Measurements from ENCODE around the gene ENHO.

The ENHO gene

GRCh38 chr9:34522971-34523797 is at the start of gene ENHO:
Gene ENHO, minus strand, starts transcription at chr9:34522990. Its CDS starts 1,295 bp downstream, at chr9:34521695.
- in situ Hi-C loops (cut with MboI; ENCODE audit: low sequenced_read_pairs): no loop called here

- in situ Hi-C loops (cut with MboI; ENCODE audit: low sequenced_read_pairs): no loop called here
Observed at GRCh38 chr9:34572092-34572491, 49.3 kb upstream of the ENHO start.

DNA sequence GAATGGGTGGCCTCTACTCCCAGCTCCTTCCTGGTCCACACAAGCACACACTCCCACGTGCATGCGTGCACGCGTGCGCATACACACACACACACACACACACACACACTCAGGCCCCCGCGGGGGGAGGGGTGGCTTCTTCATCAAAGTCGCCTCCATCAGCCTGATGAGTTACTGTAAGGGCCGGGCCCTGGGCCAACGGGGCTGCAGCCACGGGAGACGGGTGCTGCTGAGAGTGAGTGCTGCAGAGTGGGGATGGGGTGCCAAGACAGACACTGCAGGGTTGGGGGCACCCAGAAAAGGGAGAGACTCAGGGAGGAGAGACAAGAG is 48.7 kb upstream of the ENHO start:
- in situ Hi-C loops (cut with MboI; ENCODE audit: low sequenced_read_pairs): no loop called here

GRCh38 chr9:34570809-34571480 is 48.2 kb upstream of the ENHO start:
- in situ Hi-C loops (cut with MboI; ENCODE audit: low sequenced_read_pairs): no loop called here

DNA sequence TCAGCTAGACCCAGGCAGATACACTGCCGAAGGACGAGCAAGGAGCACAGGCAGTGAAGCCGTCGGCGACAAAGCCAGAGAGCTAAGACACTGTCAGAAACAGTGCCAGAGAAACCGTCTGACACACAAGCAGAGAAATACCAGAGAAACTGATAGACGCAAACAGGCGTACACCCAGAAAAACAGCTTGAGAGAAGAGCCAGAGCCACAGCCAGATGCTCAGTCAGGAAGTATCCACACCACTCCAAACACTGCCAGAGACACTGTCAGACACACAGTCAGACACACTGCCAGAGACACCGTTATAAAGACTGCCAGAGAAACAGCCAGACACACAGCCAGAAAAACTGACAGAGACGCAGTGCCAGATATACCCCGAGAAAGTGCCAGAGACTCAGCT is 47.6 kb upstream of the ENHO start:
- in situ Hi-C loops (cut with MboI; ENCODE audit: low sequenced_read_pairs): no loop called here

- in situ Hi-C loops (cut with MboI; ENCODE audit: low sequenced_read_pairs): no loop called here
Observed at GRCh38 chr9:34568774-34569173, 46.0 kb upstream of the ENHO start.

DNA sequence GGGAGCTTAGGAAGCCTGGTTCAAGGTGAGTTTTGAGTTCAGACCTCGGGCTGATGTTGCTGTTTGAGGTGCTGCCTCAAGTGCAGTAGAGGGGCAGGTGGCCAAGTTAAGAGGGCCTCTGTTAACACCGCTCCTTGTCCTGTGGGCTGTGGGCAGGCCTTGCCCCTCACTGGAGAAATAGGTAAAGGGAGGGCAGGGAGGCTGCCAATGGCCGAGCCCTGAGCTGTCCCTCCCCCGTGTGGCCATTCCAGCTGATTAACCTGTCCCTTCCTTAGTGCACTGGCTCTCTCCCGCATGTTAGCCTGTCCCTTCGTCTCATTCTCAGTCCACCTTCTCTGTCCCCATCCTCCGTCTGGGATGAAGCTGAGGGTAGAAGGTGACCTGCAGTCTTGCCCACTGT is 45.3 kb upstream of the ENHO start:
- in situ Hi-C loops (cut with MboI; ENCODE audit: low sequenced_read_pairs): no loop called here

DNA sequence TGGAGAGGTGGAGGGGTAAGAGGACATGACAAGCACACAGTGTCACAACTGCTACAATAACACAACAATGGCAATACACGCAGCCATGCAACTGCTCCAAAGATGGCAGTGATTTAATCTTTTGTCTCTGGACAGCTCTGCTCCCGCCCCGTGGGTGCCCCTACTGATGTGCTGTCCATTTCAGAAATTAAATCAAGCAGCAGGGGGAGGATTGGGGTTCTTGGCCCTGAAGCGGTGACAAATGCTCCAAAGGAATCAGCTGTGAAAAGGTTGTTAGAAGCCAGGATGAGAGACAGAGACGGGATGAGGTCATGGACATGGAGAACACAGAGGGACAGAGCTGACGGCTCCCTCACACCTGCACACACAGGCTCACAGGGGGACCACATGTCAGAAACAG is 44.2 kb upstream of the ENHO start:
- in situ Hi-C loops (cut with MboI; ENCODE audit: low sequenced_read_pairs): no loop called here

GRCh38 chr9:34566322-34566721 is 43.5 kb upstream of the ENHO start:
- in situ Hi-C loops (cut with MboI; ENCODE audit: low sequenced_read_pairs): no loop called here

DNA sequence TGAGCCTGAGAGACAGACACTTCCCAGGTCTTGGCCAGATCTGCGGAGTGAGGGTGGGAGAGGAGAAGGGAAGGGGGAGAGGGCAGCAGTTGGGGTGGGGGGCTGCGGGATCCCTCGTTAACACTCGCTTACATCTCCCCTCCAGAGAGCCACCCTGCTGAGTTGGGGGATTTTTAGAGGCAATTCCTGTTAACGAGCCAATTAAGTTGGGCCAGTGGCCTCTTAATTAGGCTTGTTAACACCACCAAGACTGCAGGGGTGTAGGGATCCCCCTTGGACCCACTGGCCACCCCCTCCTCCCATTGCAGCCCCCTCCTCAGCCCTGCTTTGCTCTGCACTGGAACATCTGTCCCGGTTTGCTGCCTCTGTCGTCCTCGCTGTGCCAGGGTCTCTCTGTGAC is 43.1 kb upstream of the ENHO start:
- in situ Hi-C loops (cut with MboI; ENCODE audit: low sequenced_read_pairs): no loop called here

DNA sequence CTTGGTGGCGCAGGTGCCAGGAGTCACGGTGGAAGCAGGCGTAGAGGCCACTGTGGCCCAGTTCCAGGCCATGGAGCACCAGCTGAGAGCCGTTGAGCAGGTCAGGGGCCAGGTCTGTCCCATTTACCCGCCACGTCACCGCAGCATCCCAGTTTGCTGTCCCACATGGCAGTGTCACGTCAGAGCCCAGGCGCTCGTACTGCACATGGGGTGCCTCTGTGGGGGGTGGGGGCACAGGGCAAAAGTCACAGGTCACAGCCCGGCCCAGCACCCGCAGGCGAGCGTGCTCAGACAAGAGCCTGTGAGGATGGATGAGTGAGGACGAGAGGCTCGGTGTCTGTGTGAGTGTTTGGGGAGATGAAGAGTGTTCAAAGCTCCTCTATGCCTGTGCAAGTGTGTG is 41.8 kb upstream of the ENHO start:
- in situ Hi-C loops (cut with MboI; ENCODE audit: low sequenced_read_pairs): no loop called here

DNA sequence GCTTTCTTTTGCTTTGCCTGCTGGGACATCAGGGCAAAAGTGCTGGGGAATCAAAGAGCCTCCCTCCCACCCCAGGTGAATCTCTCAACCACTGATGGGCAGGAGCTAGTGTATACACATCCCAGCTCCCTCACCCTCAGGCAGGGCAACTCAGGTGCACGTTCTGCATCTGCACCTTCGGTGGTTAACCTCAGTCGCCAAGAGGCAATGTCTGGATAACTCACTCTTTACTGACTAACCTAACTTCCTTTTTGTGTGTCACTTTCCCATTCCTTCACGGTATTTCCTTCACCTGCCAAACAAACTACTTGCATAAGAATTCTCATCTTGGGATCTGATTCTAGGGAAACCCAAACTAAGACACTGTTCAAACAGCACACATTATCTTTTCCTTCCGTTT is 40.5 kb upstream of the ENHO start:
- in situ Hi-C loops (cut with MboI; ENCODE audit: low sequenced_read_pairs): no loop called here

- in situ Hi-C loops (cut with MboI; ENCODE audit: low sequenced_read_pairs): no loop called here
Observed at GRCh38 chr9:34562135-34562745, 39.5 kb upstream of the ENHO start.

DNA sequence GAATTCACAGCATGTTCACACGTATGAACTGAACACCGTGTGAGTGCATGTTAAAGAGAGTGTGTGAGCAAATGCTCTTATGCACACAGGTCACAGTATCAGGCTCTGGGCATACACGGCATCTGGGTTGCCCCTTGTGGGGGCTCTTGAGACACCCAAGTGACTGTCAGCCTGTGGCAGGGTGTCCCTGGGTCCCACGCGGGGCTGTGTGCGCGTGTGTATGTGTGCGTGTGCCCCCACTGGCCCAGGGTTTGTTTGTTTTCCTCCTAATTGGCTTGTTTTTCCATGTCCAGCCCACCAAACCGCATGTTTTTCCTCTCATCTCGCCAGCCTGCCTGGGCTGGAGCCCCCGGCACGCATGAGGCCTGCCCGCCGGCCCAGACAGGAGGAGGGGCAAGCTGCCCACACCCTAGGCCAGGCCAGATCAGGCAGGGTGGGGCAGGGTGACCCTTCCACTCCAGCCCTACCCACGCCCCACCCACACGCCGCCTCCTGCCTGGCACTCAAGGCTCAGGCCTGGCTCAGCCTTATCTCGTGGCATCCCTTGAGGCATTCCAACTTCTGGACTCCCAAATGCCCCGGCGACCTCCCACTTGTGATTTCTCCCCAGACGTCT is 37.9 kb upstream of the ENHO start:
- in situ Hi-C loops (cut with MboI; ENCODE audit: low sequenced_read_pairs): no loop called here

GRCh38 chr9:34559624-34560455 is 37.0 kb upstream of the ENHO start:
- in situ Hi-C loops (cut with MboI; ENCODE audit: low sequenced_read_pairs): no loop called here

DNA sequence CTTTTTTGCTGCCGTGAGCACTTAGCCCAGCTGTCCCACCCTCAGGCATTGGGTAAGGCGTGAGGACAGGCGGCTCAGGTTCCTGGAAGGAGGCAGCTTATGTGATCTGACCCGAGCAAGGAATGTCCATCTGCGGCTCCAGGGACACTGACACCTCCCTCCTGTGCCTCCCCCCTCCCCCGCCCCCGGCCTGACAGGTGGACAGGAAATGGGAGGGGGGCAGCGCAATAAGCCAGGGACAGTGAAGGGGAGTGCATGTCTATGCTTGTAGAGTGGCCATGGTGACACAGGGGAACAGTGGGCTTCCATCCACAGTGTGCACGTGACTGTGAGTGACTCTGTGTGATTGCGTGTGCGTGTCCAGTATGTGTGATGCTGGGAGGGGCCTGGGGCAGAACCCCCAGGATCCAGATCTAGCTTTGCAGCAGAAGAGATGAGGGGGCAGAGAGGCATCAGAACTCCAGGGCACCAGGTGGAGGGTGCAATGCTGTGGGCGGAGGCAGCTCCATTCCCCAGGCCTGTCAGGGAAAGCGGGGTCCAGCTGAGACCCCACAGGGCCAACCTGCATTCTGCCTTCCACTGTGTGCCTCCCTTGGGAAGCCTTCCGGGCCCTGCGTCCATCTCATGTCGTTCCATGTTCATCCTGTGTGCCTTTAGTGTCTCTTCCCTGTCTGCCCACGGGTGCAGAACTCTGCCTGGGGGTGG is 36.3 kb upstream of the ENHO start:
- in situ Hi-C loops (cut with MboI; ENCODE audit: low sequenced_read_pairs): no loop called here

DNA sequence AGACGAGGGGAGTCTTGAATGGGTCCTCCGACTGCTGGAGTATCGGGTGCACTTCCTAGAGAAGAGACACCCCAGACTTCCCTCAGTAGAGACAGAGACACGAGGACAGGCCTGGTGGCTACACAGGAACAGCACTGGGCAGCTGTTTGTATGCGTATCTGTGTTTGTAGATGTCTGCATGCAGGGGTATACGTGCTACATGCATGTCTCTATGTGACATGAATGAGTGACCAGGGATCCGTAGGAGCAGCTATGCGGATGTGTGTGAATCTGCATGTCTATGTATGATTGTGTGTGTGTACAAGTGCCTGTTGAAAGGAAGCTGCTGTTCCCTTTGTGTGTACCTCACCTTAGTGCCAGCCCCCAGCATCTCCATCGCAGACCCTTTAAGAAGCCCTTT is 35.6 kb upstream of the ENHO start:
- in situ Hi-C loops (cut with MboI; ENCODE audit: low sequenced_read_pairs): no loop called here

DNA sequence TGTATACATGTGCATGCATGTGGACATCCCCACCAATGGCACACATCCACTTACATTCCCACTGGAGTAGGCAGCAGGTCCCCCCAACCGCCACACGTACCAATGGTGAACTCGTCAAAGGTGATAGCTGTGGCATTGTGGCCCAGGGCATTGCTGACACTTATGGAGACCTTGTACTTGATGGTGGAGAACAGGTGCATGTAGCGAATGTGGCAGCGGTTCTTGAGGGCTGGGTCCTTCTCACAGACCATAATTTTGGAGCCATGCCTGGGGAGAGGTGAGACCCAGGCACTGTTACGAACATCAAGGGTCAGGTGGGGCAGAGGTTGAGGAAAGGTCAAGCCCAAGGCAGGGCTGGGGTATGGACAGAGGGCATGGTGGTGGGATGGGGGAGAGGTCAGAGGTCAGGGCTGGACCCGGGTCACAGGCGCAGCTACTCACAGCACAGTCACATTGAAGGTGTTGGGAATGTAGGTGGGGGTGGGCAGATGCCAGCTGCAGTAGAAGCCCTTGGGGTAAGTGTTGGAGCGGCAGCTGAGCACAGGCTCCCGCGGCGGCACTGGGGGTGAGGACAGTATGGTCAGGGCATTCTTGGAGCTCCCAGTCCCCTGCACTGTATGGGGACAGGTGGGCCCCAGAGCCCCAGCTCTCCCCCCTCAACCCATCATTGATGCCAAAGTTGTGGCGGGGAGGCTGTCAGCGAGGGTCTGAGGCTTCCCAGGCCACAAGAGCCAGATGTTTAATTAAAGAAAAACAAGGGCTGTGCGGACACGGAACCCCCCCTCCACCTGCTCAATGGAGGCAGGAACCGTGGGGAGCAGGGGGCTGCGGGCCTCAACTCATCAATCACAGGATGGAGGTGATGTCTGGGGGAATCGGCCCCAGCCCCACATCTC is 34.9 kb upstream of the ENHO start:
- in situ Hi-C loops (cut with MboI; ENCODE audit: low sequenced_read_pairs): no loop called here

DNA sequence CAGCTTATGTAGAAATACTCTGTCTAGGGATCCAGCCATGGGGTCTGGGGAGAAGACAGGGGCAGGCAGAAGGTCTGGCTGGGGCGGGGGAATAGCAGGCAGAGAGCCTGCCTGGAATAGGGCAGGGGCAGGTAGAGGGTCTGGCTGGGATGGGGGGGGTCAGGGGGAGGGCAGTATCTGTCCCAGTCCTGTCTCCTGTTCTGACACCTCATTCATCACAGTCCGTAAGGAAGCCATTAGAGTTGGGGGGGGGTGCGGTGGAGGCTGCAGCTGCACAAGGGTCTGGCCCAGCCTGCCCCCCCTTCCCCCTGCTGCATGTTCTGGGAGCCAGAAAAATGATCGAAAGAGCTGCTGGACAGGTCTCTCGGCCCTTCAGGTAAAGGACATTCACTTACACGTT is 34.2 kb upstream of the ENHO start:
- in situ Hi-C loops (cut with MboI; ENCODE audit: low sequenced_read_pairs): no loop called here
